NCI-H128 (cell line): ENCODE measurements around the gene ZNF574.

Experiments
- DNase-seq: peaks from one replicate; lab custom pipeline; 2025; ENCODE audit not compliant: unreplicated experiment; lab: John Stamatoyannopoulos, UW

ZNF574 gene

DNA sequence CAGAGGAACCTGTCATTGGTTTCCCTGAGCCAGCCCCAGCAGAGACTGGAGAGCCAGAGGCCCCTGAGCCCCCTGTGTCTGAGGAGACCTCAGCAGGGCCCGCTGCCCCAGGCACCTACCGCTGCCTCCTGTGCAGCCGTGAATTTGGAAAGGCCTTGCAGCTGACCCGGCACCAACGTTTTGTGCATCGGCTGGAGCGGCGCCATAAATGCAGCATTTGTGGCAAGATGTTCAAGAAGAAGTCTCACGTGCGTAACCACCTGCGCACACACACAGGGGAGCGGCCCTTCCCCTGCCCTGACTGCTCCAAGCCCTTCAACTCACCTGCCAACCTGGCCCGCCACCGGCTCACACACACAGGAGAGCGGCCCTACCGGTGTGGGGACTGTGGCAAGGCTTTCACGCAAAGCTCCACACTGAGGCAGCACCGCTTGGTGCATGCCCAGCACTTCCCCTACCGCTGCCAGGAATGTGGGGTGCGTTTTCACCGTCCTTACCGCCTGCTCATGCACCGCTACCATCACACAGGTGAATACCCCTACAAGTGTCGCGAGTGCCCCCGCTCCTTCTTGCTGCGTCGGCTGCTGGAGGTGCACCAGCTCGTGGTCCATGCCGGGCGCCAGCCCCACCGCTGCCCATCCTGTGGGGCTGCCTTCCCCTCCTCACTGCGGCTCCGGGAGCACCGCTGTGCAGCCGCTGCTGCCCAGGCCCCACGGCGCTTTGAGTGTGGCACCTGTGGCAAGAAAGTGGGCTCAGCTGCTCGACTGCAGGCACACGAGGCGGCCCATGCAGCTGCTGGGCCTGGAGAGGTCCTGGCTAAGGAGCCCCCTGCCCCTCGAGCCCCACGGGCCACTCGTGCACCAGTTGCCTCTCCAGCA, 4.2 kb downstream of the ZNF574 start:
- no peak for DNase-seq

DNA sequence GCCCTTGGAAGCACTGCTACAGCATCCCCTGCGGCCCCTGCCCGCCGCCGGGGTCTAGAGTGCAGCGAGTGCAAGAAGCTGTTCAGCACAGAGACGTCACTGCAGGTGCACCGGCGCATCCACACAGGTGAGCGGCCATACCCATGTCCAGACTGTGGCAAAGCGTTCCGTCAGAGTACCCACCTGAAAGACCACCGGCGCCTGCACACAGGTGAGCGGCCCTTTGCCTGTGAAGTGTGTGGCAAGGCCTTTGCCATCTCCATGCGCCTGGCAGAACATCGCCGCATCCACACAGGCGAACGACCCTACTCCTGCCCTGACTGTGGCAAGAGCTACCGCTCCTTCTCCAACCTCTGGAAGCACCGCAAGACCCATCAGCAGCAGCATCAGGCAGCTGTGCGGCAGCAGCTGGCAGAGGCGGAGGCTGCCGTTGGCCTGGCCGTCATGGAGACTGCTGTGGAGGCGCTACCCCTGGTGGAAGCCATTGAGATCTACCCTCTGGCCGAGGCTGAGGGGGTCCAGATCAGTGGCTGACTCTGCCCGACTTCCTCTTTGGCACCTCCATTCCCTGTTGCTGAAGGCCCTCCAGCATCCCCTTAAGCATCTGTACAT, 4.9 kb downstream of the ZNF574 start:
- no peak for DNase-seq

GRCh38 chr19:42081584-42082203, 5.7 kb downstream of the ZNF574 start:
- no peak for DNase-seq

GRCh38 chr19:42083537-42083936, 7.6 kb downstream of the ZNF574 start:
- DNase-seq: no peak

GRCh38 chr19:42086188-42086736, 10.3 kb downstream of the ZNF574 start:
- no peak for DNase-seq

- DNase-seq: no peak
Observed at GRCh38 chr19:42086770-42087550, 11.0 kb downstream of the ZNF574 start.

- DNase-seq: no peak
Observed at GRCh38 chr19:42088471-42089190, 12.7 kb downstream of the ZNF574 start.

GRCh38 chr19:42089191-42089750, 13.3 kb downstream of the ZNF574 start:
- no peak for DNase-seq

- no peak for DNase-seq
Observed at GRCh38 chr19:42089772-42090171, 13.8 kb downstream of the ZNF574 start.

GRCh38 chr19:42090672-42091071, 14.7 kb downstream of the ZNF574 start:
- DNase-seq: no peak

- DNase-seq: no peak
Observed at GRCh38 chr19:42091300-42091699, 15.3 kb downstream of the ZNF574 start.

GRCh38 chr19:42091742-42092141, 15.8 kb downstream of the ZNF574 start:
- DNase-seq: no peak

GRCh38 chr19:42092350-42092749, 16.4 kb downstream of the ZNF574 start:
- peak; percentile 66 for DNase-seq

GRCh38 chr19:42093505-42093904, 17.5 kb downstream of the ZNF574 start:
- DNase-seq: no peak

- no peak for DNase-seq
Observed at GRCh38 chr19:42093926-42094325, 18.0 kb downstream of the ZNF574 start.

GRCh38 chr19:42095142-42095813, 19.3 kb downstream of the ZNF574 start:
- DNase-seq: no peak

- no peak for DNase-seq
Observed at GRCh38 chr19:42095814-42096230, 19.9 kb downstream of the ZNF574 start.

DNA sequence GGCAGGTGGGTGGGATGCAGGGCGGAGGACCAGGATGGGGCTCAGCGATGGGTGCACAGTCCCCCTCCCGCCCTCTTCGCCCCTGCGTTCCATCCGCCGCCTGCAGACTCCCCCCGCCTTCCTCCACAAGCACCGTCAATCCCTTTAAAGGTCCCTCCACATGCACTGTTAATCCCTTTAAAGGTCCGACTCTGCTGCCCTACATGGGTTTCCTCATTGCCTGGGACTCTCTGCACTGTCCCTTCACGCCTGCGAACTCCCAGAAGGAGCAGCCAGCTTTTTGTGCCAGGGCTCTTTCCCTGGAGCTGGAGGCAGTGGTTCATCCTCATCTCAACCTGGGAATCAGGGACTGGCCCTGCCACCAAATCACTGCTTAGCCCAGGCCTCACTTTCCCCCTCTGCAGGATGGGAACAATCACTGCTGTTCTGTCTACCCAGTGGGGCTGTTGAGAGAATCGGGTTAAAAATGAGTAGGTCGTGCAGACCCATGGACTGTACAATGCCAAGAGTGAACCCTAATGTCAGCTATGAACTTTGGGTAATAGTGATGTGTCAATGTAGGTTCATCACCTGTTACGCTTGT, 20.4 kb downstream of the ZNF574 start:
- no peak for DNase-seq

DNA sequence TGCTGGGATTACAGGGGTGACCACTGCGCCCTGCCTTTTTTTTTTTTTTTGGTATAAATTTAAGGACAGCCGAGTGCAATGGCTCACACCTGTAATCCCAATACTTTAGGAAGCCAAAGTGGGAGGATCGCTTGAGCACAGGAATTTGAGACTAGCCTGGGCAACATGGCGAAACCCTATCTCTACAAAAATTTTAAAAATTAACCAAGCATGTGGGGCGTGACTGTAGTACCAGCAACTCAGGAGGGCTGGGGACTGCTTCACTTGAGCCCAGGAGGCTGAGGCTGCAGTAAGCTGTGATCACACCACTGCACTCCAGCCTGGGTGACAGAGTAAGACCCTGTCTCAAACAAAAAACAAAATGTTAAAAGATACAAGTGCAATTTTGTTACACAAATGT, 21.5 kb downstream of the ZNF574 start:
- DNase-seq: no peak
